ENCODE measurements around the gene RHBDD3. TPM values are rescaled to one million over a fixed set of nuclear protein-coding genes. Genes with fewer than 3 reads are reported as not detected.

The RHBDD3 gene
- total RNA-seq, 1 experiment from 2014 or later = 43.5 TPM

DNA sequence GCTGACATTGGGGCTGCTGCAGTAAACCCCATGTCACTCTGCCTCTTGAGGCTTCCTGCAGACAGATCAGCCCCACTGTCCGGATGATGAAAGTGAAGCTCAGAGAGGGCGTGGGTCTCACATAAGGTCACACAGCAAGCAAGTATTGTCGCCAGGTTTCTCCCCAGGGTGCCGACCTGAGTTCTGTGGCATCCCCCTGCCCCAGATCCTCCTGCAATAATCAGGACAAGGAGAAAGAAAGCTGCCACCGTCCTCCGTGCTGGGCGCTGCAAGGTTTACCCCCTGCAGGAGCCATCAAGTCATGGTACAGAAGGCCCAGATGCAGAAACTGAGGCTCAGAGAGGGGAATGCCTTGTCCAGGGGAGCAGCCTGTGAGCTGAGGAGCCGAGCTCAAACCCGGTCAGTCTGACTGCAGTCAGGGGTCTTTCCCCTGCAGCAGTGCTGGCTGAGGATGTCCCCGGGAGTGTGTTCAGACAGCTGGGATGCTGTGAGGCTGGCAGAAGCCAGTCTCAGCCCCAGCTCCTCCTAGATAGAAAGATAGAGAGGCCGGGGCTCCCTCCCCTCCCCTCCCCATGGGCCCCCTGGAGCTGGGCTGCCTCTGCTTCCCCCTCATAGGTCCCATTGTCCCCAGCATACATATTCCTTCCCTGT, 48.9 kb downstream of the RHBDD3 start:
- DNase-seq (ENCODE audit: low read depth) = no peak

DNA sequence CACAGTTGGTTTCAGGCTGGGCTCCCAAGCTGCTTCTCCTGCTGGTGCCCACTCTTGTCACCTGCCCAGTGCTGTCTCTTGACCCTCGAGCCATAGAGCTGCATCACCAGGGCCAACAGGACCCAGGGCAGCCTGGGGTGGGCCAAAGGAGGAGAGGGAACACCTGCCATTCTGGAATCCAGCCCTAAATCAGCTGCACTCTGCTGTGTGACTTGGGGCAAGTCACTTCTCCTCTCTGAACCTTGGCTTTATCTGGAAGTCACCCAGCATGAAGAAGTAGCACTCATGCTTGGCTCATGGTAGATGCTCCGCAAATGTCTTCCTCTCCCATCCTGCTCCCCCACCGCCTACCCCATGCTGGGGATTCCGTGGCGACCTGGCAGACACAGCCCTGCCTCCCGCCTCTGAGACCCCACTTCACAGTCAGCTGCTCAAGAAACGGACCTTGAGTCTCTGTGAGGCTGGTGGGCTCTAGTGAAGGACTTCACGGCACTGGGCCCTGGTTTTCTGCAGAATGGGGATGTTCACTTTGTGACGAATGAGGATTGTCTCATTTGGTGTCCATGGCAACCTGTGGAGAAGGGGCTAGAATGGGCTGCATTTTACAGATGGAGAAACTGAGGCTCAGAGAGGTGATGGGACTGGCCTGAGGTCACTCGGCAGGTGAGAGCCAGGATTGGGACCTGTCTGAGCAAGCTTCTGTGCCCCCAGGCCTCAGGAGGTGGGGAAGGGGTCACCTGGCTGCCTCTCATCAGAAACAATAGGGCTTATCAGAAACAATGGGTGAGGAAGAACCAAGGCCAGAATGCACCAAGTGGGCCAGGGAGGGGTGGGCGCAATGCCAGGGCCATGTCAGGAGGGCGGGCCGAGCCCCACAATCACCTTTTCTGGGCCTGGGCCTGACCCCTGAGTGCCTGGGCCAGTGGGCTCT, 49.7 kb downstream of the RHBDD3 start:
- DNase-seq (ENCODE audit: low read depth) = no peak

DNA sequence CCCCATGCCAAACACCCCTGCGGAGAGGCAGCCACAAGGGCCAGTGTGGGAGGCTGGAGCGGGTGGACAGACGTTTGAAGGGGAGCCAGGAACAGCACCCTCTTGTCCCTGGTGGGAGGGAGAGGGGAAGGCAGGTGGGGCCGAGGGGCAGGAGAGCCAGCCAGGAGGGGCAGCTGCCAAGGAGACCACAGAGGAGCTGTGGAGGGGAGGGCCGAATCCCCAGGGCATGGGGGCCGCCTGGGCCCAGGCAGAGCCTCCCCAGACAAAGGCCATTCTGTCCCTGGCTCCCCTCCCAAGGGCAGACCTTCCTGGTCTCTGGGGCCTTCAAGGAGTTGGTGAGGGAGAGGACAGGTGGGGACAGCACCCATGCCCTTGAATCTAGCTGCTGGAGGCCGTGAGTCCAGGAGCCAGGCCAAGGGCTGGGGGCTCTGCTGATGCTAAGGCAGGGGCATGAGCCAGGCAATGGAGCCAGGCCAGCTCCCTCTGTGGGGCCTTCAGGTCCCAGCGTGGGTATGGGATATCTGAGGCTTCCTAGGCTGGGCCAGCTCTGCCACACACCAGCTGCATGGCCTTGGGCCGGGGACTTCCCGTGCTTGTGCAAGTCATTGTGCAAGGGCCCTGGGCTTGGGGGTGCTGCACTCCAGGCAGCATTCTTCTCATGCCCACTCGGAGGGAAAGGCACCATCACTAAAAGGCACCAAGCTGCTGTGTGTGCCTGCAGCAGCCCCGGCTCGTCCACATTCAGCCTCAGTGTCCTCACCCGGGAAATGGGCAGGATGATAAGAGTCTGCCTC, 50.7 kb downstream of the RHBDD3 start:
- DNase-seq (ENCODE audit: low read depth) = no peak

DNA sequence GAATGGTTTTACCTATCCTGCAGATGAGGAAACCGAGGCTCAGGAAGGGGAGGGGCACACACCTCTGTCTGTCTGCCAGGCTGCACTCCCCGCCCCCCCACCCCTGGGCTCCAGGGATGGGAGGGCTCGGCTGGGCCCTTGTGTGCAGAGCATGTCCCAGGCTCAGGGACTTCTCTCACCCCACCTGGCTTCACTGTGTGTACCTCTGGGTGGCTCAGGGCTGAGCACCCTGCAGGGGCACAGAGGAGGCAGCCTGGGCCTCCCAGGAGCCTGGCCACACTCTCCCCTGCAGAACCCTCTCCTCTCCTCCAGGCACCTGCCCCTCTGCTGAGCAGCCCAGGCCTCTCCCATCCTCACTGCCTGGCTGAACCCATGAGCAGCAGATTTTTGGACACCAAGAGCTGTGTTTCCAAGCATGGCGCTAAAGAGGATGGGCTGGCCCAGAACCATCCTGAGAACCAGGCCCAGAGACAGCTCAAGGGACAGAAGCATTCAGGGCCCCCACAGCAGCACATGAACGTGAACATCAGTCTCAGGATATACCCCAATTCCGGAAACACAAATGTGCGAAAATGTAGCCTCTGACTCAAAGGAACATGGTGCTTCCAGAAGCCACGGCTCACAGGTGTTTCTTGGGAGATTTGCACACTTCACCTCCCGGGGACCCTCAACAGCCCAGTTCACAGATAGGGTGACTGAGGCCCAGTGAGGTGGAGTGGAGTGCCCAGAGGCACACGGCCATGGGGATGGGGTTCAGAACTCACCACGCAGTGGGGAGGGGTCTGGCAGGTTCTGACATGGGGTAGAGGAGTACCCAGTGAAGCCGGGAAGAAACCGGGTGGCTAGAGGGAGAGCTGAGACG, 51.5 kb downstream of the RHBDD3 start:
- DNase-seq (ENCODE audit: low read depth) = no peak

DNA sequence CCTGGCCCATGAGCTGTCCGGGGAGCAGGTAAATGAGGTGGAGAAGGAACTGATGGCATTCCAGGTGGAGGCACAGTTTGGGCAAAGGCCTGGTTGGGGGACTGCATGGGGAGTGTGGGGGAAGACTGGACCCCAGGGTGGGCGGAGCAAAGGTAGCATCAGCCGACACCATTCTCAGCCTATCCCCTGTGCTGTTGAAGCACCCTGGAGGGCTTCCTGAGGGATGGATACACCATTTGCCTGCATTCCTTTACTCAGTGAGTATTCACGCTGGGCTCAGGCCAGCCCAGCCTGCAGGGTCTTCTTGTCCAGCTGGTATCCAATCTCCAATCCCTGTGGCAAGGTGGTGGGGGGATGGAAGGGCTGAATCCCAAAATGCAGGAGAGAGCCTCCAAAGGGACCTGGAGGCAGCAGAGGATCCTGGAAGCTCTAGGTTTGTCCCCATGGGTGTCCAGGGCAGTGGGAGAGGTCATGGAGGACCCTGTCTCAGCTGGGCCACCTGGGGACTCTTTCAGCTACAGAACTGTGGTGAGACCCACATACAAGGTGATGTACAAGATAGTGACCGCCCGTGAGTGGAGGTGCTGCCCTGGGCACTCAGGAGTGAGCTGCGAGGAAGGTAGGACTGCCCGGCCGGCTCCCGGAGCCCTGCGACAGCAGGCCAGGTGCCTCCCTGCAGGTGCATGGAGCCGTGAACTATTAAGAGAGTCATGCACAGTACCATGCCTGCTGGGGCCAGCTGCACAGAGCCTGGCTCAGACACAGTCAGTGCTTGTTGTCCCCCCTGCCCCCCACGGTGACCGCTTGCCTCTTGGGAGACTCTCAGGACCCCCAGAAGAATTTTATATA, 52.5 kb downstream of the RHBDD3 start:
- DNase-seq (ENCODE audit: low read depth) = no peak

DNA sequence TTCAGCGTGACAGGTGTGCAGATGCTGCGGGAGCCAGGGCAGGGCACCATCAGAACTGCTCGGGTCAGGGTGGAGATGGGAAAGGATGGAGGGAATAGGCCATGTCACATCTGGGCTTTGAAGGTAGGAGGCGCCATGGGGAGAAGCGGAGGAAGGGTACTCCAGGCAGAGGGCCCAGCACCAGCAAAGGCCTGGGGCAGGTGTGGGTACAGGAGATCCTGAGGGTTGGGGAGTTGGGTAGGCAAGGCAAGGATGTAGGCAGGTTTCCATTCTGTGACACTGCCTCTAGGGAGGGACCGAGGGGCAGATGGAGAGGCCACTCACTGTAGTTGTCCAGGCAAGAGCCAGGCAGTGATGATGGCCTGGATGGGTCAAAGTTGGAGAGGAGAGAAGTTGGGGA, 53.5 kb downstream of the RHBDD3 start:
- no peak for DNase-seq (ENCODE audit: low read depth)

DNA sequence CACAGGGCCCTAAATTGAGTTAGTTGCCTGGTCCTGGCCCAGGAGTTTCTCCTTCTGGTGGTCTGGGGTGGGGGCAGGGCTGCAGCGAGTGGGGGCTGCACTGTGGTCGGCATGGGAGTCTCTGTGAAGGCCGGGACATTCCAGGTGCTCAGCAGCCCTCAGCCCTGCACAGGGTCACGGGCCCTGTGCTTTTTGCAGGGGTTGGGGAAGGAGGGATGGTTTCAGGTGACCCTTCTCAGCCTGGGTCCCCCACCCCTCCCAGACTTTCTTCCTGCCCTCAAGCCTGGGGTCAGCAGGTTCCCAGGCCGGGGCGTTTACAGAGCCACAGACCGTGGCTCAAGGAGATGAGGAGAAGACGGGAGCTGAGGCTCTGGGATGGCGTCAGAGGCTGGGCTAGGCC, 54.3 kb downstream of the RHBDD3 start:
- DNase-seq (ENCODE audit: low read depth) = no peak

DNA sequence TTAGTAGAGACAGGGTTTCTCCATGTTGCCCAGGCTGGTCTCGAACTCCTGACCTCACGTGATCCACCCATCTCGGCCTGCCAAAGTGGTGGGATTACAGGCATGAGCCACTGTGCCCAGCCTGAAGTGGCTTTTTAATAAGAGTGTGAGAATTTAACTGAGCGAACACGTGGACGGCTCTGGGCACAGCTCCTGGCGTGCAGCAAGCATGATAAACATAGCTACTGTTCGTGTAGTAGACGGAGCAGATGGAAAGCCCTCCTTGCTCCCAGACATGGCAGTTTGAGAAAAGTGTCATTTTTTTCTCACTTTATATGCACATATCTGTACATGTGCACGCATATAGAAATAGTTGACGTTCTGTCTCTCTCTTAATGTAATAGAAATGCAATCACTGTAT, 55.0 kb downstream of the RHBDD3 start:
- no peak for DNase-seq (ENCODE audit: low read depth)

DNA sequence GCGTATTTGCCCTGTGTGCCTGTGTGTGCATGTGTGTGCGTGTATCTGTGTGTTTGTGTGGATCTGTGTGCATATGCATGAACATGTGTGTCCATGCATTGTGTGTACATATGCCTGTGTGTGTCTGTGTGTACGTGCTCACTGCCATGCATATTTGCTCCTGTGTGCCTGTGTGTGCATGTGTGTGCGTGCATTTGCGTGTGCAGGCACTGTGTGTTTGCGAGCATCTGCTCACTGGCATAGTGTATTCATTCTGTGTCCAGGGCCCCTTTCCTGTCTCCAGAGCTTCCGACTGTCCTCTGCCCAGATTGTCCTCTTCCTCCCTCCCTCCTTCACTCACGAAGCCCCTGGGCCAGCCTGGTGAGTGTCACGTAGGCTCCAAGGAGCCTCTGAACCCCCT, 56.3 kb downstream of the RHBDD3 start:
- no peak for DNase-seq (ENCODE audit: low read depth)

DNA sequence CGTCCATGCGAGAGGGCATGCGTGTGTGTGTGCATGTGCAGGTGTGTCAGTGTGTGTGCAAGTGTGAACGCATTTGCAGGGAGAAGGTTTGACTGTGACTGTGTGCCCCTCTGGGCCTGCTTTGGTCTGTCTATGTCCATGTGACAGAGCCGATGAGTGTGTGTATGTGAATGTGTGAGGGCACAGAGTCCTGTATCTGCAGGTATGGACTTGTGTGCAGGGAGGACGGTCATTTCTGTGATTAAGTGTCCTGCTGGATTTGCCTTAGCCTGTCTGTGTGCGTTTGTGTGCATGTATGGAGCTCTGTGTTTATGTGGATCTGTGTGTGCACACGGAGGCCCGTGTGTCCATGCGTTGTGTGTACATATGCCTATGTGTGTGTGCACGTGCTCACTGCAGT, 56.7 kb downstream of the RHBDD3 start:
- no peak for DNase-seq (ENCODE audit: low read depth)

Other genes with a start within 250 kb of the RHBDD3 start
- gene C22orf31, start 206.2 kb downstream of the RHBDD3 start, total RNA-seq (2014; rRNA removed) = not detected in 2 replicates
- gene KREMEN1, start 194.9 kb downstream of the RHBDD3 start, total RNA-seq (2014; rRNA removed) = 4.3 and 5.8 TPM in 2 replicates
- gene EMID1, start 62.1 kb downstream of the RHBDD3 start, total RNA-seq (2014; rRNA removed) = 0.29 TPM in 1 of 2 replicates, not detected in the other
- gene EWSR1, start 287 bp upstream of the RHBDD3 start, total RNA-seq (2014; rRNA removed) = 262 and 297 TPM in 2 replicates
- gene GAS2L1, start 38.7 kb upstream of the RHBDD3 start, total RNA-seq (2014; rRNA removed) = 33.3 and 47.1 TPM in 2 replicates
- gene RASL10A, start 47.7 kb upstream of the RHBDD3 start, total RNA-seq (2014; rRNA removed) = 0.06 TPM in 1 of 2 replicates, not detected in the other
- gene AP1B1, start 120.6 kb upstream of the RHBDD3 start, total RNA-seq (2014; rRNA removed) = 64.1 and 65.5 TPM in 2 replicates
- gene RFPL1, start 170.6 kb upstream of the RHBDD3 start, total RNA-seq (2014; rRNA removed) = not detected in 2 replicates
- 3.2 and 4.2 TPM in 2 replicates for gene NEFH, start 212.2 kb upstream of the RHBDD3 start, total RNA-seq (2014; rRNA removed)

All from LHCN-M2 (cell line).